ENCODE data around the gene AP1G2. TPM values are rescaled to one million over a fixed set of nuclear protein-coding genes. Genes with fewer than 3 reads are reported as not detected.
A peak's percentile ranks its signal among the peaks of the same experiment; 100 is the strongest.

AP1G2 gene
- total and polyA plus RNA-seq, 2 of the 13 experiments (the other 11 are each of a cell fraction or from before 2014, with no cell fraction given) = 96.9 to 611 TPM

DNA sequence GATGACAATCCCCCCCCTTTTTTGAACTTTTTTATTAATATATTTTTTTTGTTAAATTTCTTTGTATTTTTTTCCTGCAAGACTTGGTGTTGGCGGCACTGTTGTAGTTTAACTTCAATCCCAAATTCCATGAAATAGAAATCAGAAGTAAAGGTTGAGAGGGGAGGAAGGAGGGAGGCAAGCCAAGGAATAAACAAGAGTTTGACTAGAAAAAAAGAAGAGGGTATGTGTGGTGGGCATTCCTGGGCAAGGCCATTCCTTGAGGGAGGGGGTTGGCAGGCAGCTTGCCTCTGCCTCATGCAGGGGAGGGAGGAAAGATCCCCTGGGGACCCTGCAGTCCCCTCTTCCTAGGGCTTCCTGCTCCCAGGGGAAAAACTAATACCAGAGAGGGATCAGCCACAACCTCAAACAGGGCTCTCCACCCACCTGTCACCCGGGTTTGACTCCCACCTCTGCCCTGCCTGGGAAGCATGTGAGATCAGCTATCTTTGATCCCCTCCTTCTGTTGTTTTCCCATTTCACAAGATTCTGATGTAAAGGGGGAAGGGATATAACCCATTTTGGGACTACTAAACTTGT, 519 bp upstream of the AP1G2 start (continued):
- TF ChIP-seq ZNF10 (CRISPR knock-in tag; IDR thresholded peaks at IDR 0.05; ENCODE audit: borderline replicate concordance, low read depth) = no peak
- TF ChIP-seq, protein P1, sequence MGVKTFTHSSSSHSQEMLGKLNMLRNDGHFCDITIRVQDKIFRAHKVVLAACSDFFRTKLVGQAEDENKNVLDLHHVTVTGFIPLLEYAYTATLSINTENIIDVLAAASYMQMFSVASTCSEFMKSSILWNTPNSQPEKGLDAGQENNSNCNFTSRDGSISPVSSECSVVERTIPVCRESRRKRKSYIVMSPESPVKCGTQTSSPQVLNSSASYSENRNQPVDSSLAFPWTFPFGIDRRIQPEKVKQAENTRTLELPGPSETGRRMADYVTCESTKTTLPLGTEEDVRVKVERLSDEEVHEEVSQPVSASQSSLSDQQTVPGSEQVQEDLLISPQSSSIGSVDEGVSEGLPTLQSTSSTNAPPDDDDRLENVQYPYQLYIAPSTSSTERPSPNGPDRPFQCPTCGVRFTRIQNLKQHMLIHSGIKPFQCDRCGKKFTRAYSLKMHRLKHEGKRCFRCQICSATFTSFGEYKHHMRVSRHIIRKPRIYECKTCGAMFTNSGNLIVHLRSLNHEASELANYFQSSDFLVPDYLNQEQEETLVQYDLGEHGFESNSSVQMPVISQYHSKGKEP (CRISPR knock-in tag; IDR thresholded peaks at IDR 0.05) = no peak
- TF ChIP-seq ZNF335 (CRISPR knock-in tag; IDR thresholded peaks at IDR 0.05) = no peak
- no peak for TF ChIP-seq ZSCAN20 (CRISPR knock-in tag; IDR thresholded peaks at IDR 0.05; ENCODE audit: borderline replicate concordance)
- no peak for TF ChIP-seq SNAPC2 (CRISPR knock-in tag; IDR thresholded peaks at IDR 0.05)
- TF ChIP-seq MAFG (CRISPR knock-in tag; IDR thresholded peaks at IDR 0.05) = no peak; the same call in 1 of the 2 replicates
- TF ChIP-seq, protein P2, sequence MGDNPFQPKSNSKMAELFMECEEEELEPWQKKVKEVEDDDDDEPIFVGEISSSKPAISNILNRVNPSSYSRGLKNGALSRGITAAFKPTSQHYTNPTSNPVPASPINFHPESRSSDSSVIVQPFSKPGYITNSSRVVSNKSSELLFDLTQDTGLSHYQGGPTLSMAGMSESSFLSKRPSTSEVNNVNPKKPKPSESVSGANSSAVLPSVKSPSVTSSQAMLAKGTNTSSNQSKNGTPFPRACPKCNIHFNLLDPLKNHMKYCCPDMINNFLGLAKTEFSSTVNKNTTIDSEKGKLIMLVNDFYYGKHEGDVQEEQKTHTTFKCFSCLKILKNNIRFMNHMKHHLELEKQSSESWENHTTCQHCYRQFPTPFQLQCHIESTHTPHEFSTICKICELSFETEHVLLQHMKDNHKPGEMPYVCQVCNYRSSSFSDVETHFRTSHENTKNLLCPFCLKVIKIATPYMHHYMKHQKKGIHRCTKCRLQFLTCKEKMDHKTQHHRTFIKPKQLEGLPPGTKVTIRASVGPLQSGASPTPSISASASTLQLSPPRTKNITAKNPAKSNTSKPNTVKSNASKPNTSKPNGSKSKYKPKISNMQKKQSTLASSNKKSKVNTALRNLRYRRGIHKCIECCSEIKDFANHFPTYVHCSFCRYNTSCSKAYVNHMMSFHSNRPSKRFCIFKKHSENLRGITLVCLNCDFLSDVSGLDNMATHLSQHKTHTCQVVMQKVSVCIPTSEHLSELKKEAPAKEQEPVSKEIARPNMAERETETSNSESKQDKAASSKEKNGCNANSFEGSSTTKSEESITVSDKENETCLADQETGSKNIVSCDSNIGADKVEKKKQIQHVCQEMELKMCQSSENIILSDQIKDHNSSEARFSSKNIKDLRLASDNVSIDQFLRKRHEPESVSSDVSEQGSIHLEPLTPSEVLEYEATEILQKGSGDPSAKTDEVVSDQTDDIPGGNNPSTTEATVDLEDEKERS (CRISPR knock-in tag; IDR thresholded peaks at IDR 0.05) = no peak
- TF ChIP-seq, protein P3, sequence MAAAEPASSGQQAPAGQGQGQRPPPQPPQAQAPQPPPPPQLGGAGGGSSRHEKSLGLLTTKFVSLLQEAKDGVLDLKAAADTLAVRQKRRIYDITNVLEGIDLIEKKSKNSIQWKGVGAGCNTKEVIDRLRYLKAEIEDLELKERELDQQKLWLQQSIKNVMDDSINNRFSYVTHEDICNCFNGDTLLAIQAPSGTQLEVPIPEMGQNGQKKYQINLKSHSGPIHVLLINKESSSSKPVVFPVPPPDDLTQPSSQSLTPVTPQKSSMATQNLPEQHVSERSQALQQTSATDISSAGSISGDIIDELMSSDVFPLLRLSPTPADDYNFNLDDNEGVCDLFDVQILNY (CRISPR knock-in tag; conservative IDR thresholded peaks at IDR 0.05) = 0 out of 2 replicates have a peak, but pooled peaks have one; percentile 22
- no peak for TF ChIP-seq CEBPG (CRISPR knock-in tag; IDR thresholded peaks at IDR 0.05)
- TF ChIP-seq RXRA (CRISPR knock-in tag; IDR thresholded peaks at IDR 0.05) = no peak
- TF ChIP-seq HMG20B (CRISPR knock-in tag; conservative IDR thresholded peaks at IDR 0.05) = no peak
- TF ChIP-seq ATF7 (IDR thresholded peaks at IDR 0.05) = no peak
- no peak for TF ChIP-seq ATF7 (CRISPR knock-in tag; IDR thresholded peaks at IDR 0.05)
- TF ChIP-seq, protein P4, sequence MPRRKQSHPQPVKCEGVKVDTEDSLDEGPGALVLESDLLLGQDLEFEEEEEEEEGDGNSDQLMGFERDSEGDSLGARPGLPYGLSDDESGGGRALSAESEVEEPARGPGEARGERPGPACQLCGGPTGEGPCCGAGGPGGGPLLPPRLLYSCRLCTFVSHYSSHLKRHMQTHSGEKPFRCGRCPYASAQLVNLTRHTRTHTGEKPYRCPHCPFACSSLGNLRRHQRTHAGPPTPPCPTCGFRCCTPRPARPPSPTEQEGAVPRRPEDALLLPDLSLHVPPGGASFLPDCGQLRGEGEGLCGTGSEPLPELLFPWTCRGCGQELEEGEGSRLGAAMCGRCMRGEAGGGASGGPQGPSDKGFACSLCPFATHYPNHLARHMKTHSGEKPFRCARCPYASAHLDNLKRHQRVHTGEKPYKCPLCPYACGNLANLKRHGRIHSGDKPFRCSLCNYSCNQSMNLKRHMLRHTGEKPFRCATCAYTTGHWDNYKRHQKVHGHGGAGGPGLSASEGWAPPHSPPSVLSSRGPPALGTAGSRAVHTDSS (CRISPR knock-in tag; conservative IDR thresholded peaks at IDR 0.05) = no peak
- TF ChIP-seq, protein P5, sequence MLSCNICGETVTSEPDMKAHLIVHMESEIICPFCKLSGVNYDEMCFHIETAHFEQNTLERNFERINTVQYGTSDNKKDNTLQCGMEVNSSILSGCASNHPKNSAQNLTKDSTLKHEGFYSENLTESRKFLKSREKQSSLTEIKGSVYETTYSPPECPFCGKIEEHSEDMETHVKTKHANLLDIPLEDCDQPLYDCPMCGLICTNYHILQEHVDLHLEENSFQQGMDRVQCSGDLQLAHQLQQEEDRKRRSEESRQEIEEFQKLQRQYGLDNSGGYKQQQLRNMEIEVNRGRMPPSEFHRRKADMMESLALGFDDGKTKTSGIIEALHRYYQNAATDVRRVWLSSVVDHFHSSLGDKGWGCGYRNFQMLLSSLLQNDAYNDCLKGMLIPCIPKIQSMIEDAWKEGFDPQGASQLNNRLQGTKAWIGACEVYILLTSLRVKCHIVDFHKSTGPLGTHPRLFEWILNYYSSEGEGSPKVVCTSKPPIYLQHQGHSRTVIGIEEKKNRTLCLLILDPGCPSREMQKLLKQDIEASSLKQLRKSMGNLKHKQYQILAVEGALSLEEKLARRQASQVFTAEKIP (CRISPR knock-in tag; IDR thresholded peaks at IDR 0.05; ENCODE audit: borderline replicate concordance) = no peak
- TF ChIP-seq ZNF12 (CRISPR knock-in tag; IDR thresholded peaks at IDR 0.05) = 0 out of 2 replicates have a peak, but pooled peaks have one; percentile 23
- TF ChIP-seq HOXA7 (CRISPR knock-in tag; IDR thresholded peaks at IDR 0.05) = no peak
- no peak for TF ChIP-seq PPARG (CRISPR knock-in tag; conservative IDR thresholded peaks at IDR 0.05)
- TF ChIP-seq ZNF615 (CRISPR knock-in tag; IDR thresholded peaks at IDR 0.05; ENCODE audit: borderline replicate concordance) = 0 out of 2 replicates have a peak, but pooled peaks have one; percentile 35
- TF ChIP-seq, protein P6, sequence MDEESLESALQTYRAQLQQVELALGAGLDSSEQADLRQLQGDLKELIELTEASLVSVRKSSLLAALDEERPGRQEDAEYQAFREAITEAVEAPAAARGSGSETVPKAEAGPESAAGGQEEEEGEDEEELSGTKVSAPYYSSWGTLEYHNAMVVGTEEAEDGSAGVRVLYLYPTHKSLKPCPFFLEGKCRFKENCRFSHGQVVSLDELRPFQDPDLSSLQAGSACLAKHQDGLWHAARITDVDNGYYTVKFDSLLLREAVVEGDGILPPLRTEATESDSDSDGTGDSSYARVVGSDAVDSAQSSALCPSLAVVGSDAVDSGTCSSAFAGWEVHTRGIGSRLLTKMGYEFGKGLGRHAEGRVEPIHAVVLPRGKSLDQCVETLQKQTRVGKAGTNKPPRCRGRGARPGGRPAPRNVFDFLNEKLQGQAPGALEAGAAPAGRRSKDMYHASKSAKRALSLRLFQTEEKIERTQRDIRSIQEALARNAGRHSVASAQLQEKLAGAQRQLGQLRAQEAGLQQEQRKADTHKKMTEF (CRISPR knock-in tag; IDR thresholded peaks at IDR 0.05) = no peak
- no peak for TF ChIP-seq POLR2AphosphoS5 (IDR thresholded peaks at IDR 0.05; ENCODE audit: low read depth, low read length)
